GM23248 (cell line): ENCODE measurements around the gene UPF2.

Source experiments
- EZH2 ChIP-seq: fragments of 200-600 bp; sonication (generic); IDR thresholded peaks from 2 replicates; pipeline ENCODE4 v1.6.1; 2018; ENCODE audit warnings: antibody characterized with exemption, mild to moderate bottlenecking; ENCODE audit not compliant: insufficient read depth, poor library complexity, severe bottlenecking
- EZH2phosphoT487 ChIP-seq: fragments of 200-600 bp; sonication (generic); IDR thresholded peaks from 2 replicates; pipeline ENCODE4 v1.6.1; 2018; ENCODE audit warnings: antibody characterized with exemption, moderate library complexity, mild to moderate bottlenecking, low read depth; ENCODE audit not compliant: insufficient read depth

DNA sequence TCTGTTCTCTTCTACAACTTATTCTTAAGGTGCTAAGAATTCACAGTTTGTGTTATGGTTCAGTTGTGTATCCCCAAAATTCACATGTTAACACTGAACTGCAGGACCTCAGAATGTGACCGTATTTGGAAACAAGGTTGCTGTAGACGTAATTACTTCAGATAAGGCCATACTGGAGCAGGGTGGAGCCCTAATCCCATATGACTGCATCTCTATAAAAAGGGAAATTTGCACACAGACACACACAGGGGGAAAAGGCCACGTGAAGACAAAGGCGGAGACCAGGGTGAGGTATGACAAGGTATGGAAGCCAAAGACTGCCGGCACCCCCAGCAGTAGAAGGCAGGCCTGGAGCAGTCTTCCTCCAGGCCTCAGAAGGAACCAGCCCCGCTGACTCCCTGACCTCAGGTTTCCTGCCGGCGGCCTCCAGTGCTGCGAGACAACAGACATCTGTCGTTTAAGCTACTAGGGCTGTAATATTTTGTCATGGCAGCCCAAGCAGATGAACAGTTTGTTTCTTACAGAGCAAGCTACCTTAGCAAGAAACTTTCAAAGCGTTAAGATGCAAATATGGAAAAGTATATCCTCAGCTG lies 120.7 kb downstream of the UPF2 start:
- TF ChIP-seq EZH2 (no peak), EZH2phosphoT487 (no peak)
